Thyroid gland (tissue), 4 donors: ENCODE measurements around the gene ALPL. TPM values are rescaled to one million over a fixed set of nuclear protein-coding genes. Genes with fewer than 3 reads are reported as not detected.

ENCODE experiments used
- DNase-seq, 2 donors: peaks; one replicate each; pipeline ENCODE4 v3.0.0-alpha.2; 2019
- H3K27ac ChIP-seq, 3 donors: fragments of 200-600 bp; sonication (generic); 1 replicate in 2 of 3; 2 replicates in 1 of 3; pipeline ENCODE4 v1.5.1; 2016 to 2019; ENCODE audit warnings: mild to moderate bottlenecking in 1 of 3, moderate library complexity in 1 of 3
- H3K27me3 ChIP-seq: fragments of 200-600 bp; sonication (generic); one replicate; pipeline ENCODE4 v1.5.1; 2019
- H3K36me3 ChIP-seq, 2 donors: fragments of 200-600 bp; sonication (generic); one replicate each; pipeline ENCODE4 v1.5.1; 2016 to 2019
- H3K4me1 ChIP-seq, 2 donors: fragments of 200-600 bp; sonication (generic); one replicate each; pipeline ENCODE4 v1.5.1; 2017 to 2019
- H3K4me3 ChIP-seq, 3 donors: fragments of 200-600 bp; sonication (generic); replicated peaks in 1 of 3; 1 replicate in 2 of 3; 2 replicates in 1 of 3; pipeline ENCODE4 v1.5.1; 2016; ENCODE audit warnings: mild to moderate bottlenecking in 1 of 3
- H3K9me3 ChIP-seq: fragments of 200-600 bp; sonication (generic); one replicate; pipeline ENCODE4 v1.5.1; 2017
- POLR2A ChIP-seq, 2 donors: fragments of 450-650 bp; IDR thresholded peaks; one replicate each; pipeline ENCODE4 v1.6.1; 2017; ENCODE audit warnings: antibody characterized with exemption in 2 of 2, mild to moderate bottlenecking in 2 of 2, moderate library complexity in 1 of 2
- WGBS, 2 donors: methylation state at CpG; one replicate each; pipeline ENCODE4 v1.1.5; 2017; 5-methylcytosine and 5-hydroxymethylcytosine counted together
- intact Hi-C: fragments of 100-400 bp; cut with DNase I; formaldehyde crosslinking; loops from one replicate; pipeline ENCODE4 v1.15.1; 2023
- total RNA-seq, 4 donors: library from RNA; depleted of rRNA; stranded (reverse); fragments of >200 nt; gene quantifications; one replicate each; pipeline ENCODE4 v1.2.3, GENCODE V29; 2016
- TF ChIP-seq, protein P1 (sequence below), 6 experiments: fragments of 200-600 bp in 3 of 6; fragments of 450-650 bp in 3 of 6; sonication (generic) in 3 of 6; IDR thresholded peaks; one replicate each; pipeline ENCODE4 v1.5.1; 2016 to 2019; ENCODE audit warnings: antibody characterized with exemption in 6 of 6, mild to moderate bottlenecking in 2 of 6, inconsistent platforms in 1 of 6, moderate library complexity in 1 of 6

The ALPL gene
- total RNA-seq, 4 donors from 2014 or later = 4.0 to 15.6 (median 4.5) TPM

DNA sequence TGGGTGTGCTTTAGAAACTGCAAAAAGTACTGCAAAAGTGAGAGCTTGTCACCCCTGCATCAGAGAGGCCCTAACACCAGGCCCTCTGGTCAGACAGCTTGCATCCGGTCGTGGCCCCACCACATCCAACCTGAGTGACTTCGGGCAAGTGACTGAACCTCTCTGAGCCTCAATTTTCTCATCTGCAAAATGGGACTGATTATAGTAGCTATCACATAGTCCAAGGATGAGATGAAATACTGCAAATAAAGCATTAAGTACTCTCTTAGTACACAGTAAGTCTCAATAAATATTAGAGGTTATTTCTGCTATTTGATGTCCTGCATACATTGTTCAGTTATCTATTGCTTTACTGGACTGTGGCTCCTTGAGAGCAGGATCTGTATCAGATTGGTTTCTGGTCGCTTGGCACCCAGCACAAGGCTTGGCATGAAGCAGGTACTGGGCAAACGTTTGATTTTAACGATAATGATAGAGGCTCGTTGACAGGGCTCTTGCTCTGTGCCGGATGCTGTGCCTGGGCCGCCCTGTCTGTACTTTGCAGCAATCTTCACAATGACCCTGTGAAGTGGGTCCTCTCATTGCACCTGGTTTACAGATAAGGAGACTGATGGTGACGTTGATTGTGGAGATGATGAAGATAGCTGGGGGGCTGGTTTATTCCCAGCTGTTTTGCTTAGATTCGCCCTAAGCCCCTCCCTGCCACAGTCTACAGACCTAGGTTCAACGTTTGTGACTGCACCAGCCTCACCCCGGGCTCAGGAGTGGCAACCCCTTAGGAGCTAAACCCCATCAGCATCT, 116.4 kb downstream of the ALPL start:
- Histone ChIP-seq H3K9me3 (no peaks in the 10 kb centered on the region), H3K27me3 (no peaks in the 10 kb centered on the region), H3K36me3 (peaks cover 0 to 8% of the 10 kb centered on the region in 2 donors), H3K27ac (peak overlapping the region; percentile 60 to 87 (median 72)), H3K4me3 (no peak overlapping the region), H3K4me1 (peaks cover 33 to 49% of the 10 kb centered on the region in 2 donors)
- TF ChIP-seq, protein P1, sequence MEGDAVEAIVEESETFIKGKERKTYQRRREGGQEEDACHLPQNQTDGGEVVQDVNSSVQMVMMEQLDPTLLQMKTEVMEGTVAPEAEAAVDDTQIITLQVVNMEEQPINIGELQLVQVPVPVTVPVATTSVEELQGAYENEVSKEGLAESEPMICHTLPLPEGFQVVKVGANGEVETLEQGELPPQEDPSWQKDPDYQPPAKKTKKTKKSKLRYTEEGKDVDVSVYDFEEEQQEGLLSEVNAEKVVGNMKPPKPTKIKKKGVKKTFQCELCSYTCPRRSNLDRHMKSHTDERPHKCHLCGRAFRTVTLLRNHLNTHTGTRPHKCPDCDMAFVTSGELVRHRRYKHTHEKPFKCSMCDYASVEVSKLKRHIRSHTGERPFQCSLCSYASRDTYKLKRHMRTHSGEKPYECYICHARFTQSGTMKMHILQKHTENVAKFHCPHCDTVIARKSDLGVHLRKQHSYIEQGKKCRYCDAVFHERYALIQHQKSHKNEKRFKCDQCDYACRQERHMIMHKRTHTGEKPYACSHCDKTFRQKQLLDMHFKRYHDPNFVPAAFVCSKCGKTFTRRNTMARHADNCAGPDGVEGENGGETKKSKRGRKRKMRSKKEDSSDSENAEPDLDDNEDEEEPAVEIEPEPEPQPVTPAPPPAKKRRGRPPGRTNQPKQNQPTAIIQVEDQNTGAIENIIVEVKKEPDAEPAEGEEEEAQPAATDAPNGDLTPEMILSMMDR (IDR thresholded peaks at IDR 0.05) = no peak
- no peak for TF ChIP-seq POLR2A (IDR thresholded peaks at IDR 0.05)
- 78 to 79% methylated on average over 11 to 13 of the region's 13 CpGs for WGBS, 2 donors
- no peak for DNase-seq
- intact Hi-C loops = no loop called here

DNA sequence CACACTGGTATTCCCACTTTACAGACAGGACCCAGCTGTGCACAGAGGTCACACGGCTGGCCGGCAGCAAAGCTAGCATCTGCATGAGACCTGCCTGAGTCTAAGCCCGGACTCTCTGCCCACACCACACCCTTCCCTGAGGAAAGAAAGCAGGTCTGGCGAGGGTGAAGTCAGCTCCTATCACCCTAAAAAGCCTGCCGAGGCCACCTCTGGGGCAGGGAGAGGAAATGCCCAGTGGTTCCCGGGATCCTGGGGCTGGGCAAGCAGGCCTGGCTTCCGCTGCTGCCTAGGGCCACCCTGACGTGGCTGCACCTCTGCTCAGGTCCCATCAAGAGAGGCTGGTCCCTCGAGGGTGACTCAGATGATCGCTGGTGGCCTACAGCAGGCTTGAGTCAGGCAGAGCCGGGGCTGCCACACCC, 117.7 kb downstream of the ALPL start:
- Histone ChIP-seq H3K9me3 (no peaks in the 10 kb centered on the region), H3K4me3 (no peak overlapping the region), H3K27me3 (no peaks in the 10 kb centered on the region), H3K27ac (peak overlapping the region in 2 of 3 donors; percentile 72 to 87), H3K4me1 (peaks cover 36 to 59% of the 10 kb centered on the region in 2 donors), H3K36me3 (peaks cover 0 to 8% of the 10 kb centered on the region in 2 donors)
- TF ChIP-seq, protein P1 (IDR thresholded peaks at IDR 0.05) = no peak
- TF ChIP-seq POLR2A (IDR thresholded peaks at IDR 0.05) = no peak
- 90 to 95% methylated on average over 9 to 11 of the region's 11 CpGs for WGBS, 2 donors
- intact Hi-C loops = no loop called here
- no peak for DNase-seq

Other genes with a start within 250 kb of the ALPL start
- gene ECE1, start 219.0 kb upstream of the ALPL start, total RNA-seq = 100 to 1,000 TPM in 2 of 4 donors, 10 to 100 TPM in 2; 74.5 to 146 (median 97.2) TPM
- gene NBPF3, start 69.3 kb upstream of the ALPL start, total RNA-seq = 10 to 100 TPM; 13.8 to 19.4 (median 16.7) TPM
- 100 to 1,000 TPM; 256 to 588 (median 506) TPM for gene RAP1GAP, start 159.9 kb downstream of the ALPL start, total RNA-seq